C4-2B (cell line): Measurements from ENCODE around the gene CACNA2D1.

Source experiments
- ZFX ChIP-seq: fragments of 450-650 bp; IDR thresholded peaks from 2 replicates; pipeline ENCODE4 v1.6.1; 2017
- TF ChIP-seq, protein P1 (sequence below): fragments of 450-650 bp; conservative IDR thresholded peaks from 2 replicates; pipeline ENCODE4 v1.5.1; 2017; ENCODE audit warnings: mild to moderate bottlenecking

DNA sequence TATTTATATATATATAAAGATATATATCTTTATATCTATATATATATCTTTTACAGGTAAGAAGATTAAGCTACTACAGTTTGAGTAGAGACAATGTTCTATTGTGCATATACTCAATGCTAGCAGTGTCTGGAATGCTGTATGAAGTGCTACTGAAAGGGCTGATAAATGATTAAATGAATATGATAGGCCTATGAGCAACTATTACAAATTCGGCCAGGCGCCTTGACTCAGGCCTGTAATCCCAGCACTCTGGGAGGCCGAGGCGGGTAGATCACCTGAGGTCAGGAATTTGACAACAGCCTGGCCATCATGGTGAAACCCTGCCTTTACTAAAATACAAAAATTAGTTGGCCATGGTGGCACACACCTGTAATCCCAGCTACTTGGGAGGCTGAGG lies 297.1 kb downstream of the CACNA2D1 start:
- TF ChIP-seq, protein P1, sequence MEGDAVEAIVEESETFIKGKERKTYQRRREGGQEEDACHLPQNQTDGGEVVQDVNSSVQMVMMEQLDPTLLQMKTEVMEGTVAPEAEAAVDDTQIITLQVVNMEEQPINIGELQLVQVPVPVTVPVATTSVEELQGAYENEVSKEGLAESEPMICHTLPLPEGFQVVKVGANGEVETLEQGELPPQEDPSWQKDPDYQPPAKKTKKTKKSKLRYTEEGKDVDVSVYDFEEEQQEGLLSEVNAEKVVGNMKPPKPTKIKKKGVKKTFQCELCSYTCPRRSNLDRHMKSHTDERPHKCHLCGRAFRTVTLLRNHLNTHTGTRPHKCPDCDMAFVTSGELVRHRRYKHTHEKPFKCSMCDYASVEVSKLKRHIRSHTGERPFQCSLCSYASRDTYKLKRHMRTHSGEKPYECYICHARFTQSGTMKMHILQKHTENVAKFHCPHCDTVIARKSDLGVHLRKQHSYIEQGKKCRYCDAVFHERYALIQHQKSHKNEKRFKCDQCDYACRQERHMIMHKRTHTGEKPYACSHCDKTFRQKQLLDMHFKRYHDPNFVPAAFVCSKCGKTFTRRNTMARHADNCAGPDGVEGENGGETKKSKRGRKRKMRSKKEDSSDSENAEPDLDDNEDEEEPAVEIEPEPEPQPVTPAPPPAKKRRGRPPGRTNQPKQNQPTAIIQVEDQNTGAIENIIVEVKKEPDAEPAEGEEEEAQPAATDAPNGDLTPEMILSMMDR: no peak
- no peak for TF ChIP-seq ZFX
